GM19351 (cell line): Measurements from ENCODE around the gene FHIT.
"Not testable (repeated sequence)": the region's sequence is repeated elsewhere in the genome, so short reads cannot be mapped to it uniquely, and the experiment has no call there.

Experiments used
- ATAC-seq: cut with Tn5 transposase; IDR thresholded peaks from one replicate; pipeline ENCODE4 v1.9.1; 2021; ENCODE audit warnings: mild to moderate bottlenecking, moderate library complexity; ENCODE audit not compliant: unreplicated experiment

FHIT gene

DNA sequence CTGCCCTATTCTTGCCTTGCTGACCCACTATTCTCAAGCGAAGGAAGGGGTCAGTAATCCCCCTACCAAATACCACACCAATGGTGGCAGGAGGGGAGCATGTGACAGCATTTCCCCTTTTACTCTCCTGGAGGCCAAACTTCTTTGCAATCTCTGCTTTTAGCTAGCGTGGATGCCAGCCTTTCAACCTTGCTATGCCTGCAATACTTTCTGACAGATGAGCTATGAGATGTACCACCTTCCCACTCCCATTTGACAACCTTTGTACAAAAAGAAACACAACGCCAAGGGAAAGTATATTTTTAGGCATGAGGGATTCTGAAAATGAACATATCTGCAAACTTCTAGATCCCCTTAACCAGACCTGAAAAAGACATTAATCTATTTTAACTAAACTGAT, 302.1 kb downstream of the FHIT start:
- no peak for ATAC-seq

DNA sequence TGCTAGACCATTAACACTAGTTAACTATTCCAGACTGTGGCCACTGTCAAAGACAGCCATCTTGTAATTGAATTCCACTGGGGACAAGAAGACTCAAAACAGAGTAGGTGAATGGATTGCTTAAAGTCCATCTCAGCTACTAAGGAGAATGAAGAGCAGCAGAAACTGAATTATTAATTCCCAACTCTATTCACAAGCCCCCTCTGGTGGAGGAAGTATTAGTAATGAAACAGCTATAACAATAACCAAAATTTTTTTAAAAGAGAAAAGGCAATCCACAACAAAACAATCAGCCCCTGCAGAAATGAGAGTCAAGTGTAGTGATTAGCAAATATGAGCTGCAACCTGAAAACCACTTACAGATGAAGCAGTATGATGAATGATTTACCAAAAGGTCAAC, 302.8 kb downstream of the FHIT start:
- no peak for ATAC-seq

DNA sequence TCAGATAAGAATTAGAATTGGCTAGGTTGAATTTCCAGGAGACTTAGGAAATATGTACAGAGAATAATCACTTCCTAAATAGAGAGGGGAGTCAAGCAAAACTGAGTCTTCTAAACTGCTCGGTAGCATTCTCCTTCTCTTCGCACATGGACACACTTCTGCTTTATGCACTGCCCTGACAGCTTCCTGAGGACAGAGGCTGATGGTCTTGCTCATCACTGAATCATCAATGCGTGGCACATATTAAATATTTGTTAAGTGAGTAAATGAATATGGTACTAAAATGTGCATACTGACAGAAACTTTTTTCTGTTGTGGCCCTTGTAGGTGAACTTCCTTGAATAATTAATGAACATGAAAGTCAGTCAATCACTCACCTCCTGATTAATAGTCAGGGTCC, 315.5 kb downstream of the FHIT start:
- ATAC-seq = no peak

DNA sequence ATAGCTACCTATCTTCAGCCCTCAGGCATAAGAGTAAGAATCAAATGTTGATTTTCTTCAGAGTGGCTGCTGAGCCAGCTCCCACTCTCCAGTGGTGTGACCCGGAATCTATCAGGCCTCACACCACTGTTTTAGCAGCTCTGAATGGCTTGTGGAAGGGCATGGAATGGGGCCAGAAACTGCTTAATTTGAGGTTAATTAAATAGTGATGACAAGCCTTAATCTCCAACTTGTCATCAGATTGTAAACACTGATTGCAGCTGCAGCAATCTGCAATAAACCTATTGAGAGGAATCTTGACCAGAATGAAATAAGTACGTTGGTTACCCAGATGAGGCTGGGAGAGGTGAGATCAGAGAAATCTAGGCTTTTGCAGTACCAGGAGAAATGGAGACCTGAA, 317.4 kb downstream of the FHIT start:
- ATAC-seq = no peak

DNA sequence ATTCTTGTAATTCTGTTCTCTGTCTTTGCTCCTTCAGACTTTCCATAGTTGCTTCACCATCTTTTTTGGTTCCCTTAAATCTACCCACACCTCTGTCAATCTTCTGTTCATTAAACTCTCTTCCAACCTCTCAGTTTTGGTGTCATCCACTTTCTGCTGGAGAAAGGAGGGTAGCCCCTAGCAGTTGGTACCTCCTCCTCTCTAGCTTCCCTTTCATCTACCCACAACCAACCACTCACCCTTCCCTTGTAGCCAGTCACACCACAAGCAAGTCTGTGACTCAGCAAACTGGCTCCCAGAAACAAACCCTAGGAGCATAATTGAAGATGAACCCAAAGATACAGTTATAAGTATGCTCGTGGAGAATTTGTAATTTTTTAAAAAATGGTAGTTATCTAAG, 318.6 kb downstream of the FHIT start:
- no peak for ATAC-seq

DNA sequence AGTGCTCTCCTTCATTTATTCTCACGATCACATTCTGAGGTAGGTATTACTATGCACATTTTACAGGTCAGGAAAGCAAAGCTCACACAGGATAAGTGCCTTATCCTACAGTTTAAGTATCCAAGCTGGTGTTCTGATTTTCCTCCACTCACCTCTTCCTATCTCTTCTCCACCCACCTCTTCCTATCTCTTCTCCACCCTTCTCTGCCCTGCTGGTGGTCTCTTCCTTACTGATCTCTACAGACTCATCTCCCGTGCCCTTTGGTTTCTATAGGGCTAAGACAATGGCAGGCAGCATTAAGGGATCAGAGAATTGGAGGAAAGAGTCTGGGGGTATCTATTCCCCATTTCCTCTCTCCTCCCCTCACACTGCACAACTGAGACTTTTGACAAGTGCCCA, 319.1 kb downstream of the FHIT start:
- ATAC-seq = no peak

DNA sequence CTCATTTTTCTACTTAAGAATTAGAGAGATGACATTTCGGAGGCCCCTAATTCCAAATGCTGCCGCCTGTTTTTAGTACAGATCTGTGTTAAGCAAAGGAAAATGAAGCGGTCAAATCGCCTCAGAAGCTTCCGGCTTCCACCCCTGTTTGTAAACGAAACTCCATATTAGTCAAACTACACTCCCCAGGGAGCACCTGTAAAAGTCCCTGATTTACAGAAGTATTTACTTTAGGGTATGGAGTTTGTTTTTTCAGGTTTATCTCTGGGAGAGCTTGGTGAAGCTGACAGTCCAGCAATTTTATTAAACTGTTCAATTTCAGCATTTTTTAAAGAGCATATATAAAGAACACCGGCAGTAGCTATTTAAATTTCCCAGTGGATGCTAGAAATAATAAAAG, 319.8 kb downstream of the FHIT start:
- no peak for ATAC-seq

DNA sequence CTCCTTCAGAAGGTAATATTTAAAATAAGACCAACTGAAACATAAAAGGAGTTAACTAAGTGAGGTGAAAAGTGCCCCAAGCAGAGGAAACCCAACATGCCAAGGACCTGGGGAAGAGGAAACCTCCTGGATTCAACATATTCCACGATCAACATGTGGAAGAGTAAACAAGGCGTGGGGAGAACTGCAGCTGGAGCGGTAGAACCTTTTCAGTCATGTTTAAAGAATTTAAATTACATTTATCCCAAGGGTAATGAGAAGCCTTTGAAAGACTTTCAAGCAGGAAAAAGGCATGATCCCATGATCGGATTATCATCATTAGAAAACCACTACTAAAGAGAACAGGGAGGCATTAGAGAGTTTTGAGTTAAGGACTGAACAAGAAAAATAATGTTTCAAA, 330.7 kb downstream of the FHIT start:
- ATAC-seq = no peak

DNA sequence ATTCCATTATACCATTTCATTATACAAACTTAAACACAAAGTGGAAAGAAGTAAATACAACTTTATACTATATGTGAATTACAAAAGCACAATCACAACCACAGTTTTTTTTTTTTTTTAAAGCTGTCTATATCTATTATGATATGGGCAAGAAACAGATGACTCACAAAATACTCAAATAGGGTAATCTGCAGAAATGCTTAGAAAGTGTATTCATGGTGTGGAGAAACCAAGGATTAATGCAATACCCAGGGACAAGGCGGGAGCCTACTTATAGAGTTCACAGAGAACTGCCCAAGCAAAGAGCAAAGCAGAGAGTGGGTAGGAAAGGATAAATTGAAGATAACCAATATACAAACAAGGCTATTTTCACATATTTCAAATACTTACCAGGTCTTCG, 332.0 kb downstream of the FHIT start:
- ATAC-seq = no peak

DNA sequence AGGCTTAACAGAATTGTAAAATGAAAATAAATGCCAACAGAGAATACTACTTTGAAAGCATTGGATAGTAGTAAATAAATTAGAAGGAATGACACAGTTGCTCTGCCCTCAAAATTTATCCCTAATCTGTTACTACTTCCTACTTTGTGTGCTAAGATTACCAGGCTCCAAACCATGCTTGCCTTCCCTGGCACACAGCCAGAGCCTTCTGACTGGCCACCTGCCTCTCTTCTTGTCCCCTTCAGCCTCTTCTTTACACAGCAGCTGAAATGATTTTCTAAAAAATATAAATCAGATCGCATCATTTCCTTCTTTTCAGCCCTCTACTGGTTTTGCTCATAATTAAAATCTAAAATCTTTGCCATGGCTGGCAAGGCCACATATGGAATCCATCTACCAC, 334.1 kb downstream of the FHIT start:
- no peak for ATAC-seq

DNA sequence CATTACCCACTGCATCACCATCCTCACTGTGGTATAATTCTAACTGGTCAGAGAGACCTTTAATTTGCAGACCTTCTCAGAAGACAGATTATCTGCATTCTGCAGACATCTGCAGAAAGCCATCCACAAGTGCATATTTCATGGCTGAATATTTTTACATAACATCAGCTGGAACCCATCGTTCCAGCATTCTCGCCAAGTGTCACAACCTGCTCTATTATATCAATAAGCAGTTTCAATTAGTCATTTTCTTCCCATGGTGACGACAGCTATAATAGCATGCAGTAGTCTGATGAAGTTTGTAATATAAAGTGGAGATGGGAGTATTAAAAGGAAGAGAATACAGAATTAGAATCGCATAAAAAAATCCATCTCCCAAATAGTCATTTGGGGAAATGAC, 334.7 kb downstream of the FHIT start:
- ATAC-seq = no peak

DNA sequence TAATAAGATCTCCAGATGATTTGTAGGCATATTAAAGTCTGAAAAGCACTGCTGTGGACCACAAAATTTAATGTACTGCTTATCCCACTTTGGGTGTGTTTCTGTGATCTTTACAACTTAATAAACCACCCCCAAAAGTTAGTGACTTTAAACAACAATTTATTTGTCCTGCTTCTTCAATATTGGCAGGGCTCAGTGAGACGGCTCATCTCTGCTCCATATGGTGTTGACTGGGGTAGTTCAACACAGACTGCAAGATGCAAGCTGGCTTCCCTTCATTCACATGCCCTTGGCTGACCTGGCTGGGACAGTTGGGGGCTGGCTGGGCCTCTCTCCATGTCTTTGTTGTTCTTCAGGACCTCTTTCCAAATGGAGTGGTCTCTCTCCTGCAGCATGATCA, 337.8 kb downstream of the FHIT start:
- ATAC-seq = no peak

DNA sequence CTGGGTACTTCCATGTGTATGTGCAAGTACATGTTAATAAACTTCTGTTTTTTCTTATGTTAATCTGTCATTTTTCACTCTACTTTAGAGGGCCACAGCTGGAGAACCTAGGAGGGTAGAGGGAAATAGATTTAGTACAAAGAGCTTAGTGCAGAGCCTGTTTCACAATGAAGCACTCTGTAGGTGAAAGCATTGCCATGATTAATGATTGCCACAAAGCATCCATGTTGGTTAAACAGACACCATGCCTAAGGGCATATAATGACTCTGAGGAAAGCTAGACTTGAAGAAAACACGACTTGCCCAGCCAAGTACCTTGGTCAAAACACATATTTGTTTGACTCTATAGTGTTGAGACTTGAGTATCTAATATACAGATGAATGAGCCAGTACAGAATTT, 338.4 kb downstream of the FHIT start:
- ATAC-seq = no peak

DNA sequence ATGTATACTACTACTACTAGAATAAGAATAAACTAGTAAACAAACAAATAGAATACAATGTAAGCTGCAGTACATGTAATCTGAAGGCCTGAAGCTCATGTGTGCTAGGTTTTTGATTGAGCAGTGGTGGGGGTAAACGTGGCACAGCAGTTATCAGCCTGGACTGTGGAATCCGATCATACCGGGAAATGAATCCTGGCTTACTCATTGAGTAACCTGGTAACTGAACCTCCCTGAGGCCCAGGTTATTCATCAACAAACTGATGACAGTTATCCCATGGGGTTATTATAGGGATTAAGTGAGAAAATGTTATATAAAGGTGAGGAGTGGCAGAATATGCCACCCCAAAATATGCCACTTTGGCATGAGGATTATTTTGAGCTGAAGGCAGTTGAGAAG, 339.1 kb downstream of the FHIT start:
- no peak for ATAC-seq

DNA sequence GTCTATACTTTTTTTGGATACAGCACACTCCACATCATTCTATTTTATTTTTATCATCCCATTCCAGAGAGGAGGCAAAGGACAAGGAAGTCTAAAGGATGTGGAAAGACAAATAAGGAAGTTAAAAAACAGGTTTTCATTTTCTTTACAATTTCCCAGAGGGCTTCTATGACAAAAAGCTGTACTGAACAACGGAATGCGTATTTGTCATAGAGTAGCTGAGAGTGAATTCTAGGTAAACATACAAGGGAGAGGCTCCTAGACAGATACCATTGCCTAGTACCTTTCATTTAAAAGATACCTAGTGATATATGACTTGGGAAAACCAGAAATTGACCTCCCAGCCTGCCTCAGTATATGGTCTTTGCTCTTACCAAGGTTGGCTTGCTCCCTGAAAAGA, 341.7 kb downstream of the FHIT start:
- no peak for ATAC-seq

DNA sequence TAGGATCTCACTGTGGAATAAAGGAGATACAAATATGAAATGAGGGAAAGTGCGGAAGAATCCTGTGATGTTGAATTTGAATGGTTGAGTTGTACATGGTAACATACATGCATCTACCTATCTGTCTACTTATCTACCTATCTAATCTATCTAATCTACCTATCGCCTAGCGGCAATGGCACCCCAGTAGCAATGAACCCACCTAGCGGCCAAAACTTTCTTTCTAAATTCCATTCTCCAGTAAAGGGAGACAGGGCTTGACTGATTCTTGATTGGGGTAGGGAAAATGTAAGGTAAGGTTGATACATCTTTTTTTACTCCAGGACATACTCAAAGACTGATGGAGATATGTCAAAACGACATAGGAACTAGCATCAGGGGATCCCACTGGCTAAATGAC, 345.0 kb downstream of the FHIT start:
- ATAC-seq = no peak

DNA sequence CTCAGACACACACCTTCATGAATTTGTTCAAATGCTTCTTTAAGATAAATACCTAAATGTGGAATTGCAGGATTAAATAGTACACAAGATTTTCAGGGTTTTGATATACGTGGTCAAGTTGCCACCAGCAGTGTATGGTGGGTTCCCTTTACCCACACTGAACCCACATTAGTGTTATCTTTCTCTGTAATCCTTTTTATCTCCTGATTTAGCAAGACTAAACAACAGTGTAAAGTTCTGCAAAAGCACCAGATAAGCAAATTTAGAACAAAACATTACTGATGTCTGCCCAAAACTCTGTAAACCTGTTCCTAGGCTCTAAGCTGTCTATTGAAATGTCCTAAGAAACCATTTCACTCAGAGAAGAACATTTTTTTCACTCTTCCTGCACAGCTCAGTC, 352.9 kb downstream of the FHIT start:
- no peak for ATAC-seq

DNA sequence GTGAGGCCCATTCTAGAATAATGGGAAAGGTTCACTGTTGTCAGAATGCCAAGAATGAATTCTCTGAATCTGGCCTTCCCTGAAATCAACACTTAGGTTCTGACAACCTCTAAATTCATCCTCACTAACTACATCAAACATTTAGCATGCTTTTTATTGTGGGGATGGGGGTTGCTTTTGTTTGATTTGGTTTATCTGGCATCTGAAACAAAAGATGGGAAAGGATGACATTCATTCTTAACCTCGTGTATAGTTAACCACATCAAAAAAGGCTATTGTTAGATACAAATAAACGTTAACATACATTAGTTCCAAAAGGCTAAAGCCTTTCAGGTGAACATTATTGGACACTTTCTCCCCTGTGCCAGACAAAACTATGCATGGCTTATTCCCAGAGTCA, 357.3 kb downstream of the FHIT start:
- ATAC-seq = no peak

DNA sequence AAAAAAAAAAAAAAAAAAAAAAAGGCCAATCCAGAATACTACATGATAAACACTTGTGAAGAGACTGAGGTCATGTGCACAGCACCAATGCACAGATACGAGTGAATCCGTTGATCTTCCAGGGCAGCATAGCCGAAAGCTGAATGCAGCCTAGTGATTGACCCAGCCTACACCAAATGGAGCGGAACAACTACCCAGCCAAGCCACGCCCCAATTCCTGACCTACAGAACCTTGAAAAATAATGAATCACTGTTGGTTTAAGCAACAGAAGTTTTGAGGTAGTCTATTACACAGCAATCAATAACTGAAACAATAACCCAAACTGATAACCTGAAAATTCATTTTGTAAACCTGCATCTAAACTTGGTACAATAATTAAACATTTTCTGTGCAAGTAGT, 361.0 kb downstream of the FHIT start:
- ATAC-seq = no peak

DNA sequence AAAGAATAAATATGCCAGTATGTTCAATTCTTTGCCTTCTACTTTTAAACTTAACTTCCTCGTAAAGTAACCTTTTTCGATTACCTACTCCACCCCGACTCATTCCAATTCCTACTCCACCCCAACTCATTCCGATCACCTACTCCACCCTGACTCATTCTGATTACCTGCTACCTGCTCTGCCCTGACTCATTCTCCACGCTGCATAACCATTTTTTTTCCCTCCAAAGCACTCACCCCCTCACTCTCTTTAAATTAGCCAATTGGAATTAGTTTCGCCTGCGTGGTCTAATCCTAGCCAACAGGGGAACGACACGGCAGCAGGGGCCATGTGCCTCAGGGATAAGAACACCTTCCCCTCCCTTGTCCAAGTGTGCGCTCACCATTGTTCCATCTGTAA, 362.3 kb downstream of the FHIT start:
- not testable (repeated sequence) for ATAC-seq

DNA sequence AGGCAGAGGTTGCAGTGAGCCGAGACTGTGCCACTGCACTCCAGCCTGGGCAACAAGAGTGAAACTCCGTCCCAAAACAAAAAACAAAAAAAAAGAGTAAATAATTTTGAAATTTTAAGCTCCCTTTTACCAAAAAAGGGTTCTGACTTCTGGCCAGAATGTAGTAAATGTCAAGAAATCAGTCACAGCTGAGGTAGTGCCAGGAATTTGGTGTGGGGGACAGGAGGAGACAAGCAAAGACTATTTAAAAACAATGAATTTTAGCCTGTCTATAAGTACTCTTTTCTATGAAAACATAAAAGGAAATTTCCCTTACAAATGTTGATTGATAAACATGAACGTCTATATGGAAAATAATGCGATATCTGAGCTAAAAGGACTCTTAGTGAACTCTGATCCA, 363.7 kb downstream of the FHIT start:
- no peak for ATAC-seq

DNA sequence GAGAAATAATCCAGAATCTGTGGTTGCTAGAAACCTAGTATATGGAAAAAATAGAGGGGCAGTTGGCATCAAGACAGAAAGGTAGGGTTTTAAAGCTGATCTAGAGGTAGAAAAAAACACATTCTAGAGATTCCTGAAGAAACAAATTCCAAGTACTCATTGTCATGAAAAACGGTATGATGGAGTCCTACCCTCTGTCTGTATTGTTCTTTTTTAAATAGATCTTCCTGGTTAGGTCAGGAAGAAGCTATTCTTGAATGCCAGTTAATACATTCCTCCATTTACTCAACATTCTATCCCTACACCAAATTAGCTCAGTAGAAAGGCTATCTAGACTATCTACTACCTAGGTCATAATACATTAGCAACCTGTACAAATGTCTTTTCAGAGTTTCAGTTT, 364.7 kb downstream of the FHIT start:
- ATAC-seq = no peak

DNA sequence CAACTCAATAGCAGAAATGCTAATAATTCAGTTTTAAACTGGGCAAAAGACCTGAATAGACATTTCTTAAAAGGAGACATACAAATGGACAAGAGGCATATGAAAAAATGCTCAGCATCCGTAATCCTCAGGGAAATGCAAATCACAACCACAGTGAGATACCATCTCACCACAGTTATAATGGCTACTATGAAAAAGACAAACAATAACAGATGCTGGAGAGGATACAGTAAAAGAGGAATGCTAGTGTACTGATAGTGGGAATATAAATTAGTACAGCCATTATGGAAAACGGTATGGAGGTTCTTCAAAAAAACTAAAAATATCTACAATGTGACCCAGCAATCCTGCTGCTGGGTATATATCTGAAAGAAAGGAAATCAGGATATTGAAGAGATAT, 367.2 kb downstream of the FHIT start:
- no peak for ATAC-seq

DNA sequence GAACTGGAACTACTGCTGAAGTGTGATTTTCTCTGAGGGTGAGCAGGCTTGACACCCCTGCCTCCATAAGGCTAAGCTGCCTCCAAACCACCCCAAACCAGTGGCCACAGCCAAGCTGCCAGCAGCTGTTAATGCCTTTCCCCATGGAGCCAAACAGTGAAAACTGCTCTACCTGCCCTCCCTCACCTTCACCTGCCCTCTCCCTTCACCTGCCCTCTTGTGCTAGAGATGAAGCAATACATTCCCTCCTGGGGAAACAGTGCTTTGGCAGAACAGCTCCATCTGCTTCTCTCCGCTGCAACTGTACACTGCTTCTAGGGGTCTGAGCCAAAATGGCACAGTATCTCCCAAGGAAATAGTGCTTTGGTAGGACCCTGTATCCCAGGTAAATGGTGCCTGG, 374.1 kb downstream of the FHIT start:
- no peak for ATAC-seq
